Mesenchymal stem cell (in vitro differentiated cells and primary cell): ENCODE results near the gene UGT1A9.

Experiments used
- DNase-seq: peaks from one replicate; pipeline ENCODE4 v3.0.0-alpha.2; 2013
- H2AFZ ChIP-seq: one replicate; pipeline ENCODE4 v1.6.1; 2013; ENCODE audit warnings: low read depth, mild to moderate bottlenecking, control low read depth, inconsistent platforms, low read length, moderate library complexity
- H2AK5ac ChIP-seq: 2 replicates; pipeline ENCODE4 v1.6.1; 2013; ENCODE audit warnings: low read length, moderate library complexity, mild to moderate bottlenecking, inconsistent platforms; ENCODE audit not compliant: severe bottlenecking
- H2BK120ac ChIP-seq: one replicate; pipeline ENCODE4 v1.6.1; 2013; ENCODE audit warnings: low read depth, mild to moderate bottlenecking, inconsistent platforms, low read length, moderate library complexity
- H2BK12ac ChIP-seq, 2 experiments: one replicate each; pipeline ENCODE4 v1.6.1; 2013; ENCODE audit warnings: inconsistent platforms in 2 of 2, low read length in 2 of 2, mild to moderate bottlenecking in 2 of 2, moderate library complexity in 2 of 2, control low read depth in 1 of 2
- H2BK15ac ChIP-seq: one replicate; pipeline ENCODE4 v1.6.1; 2013; ENCODE audit warnings: mild to moderate bottlenecking, low read depth, inconsistent platforms; ENCODE audit not compliant: poor library complexity, severe bottlenecking
- H2BK5ac ChIP-seq: 2 replicates; pipeline ENCODE4 v1.6.1; 2013; ENCODE audit warnings: low read depth, mild to moderate bottlenecking, low read length, control low read depth, inconsistent platforms; ENCODE audit not compliant: poor library complexity, severe bottlenecking
- H3K14ac ChIP-seq, 2 experiments: one replicate each; pipeline ENCODE4 v1.6.1; 2013; ENCODE audit warnings: inconsistent platforms in 2 of 2, low read length in 2 of 2, control low read depth in 1 of 2, mild to moderate bottlenecking in 1 of 2, moderate library complexity in 1 of 2
- H3K18ac ChIP-seq, 2 experiments: one replicate each; pipeline ENCODE4 v1.6.1; 2013; ENCODE audit warnings: inconsistent platforms in 2 of 2, low read length in 2 of 2, control low read depth in 1 of 2, low read depth in 1 of 2, mild to moderate bottlenecking in 1 of 2
- H3K23ac ChIP-seq, 2 experiments: one replicate each; pipeline ENCODE4 v1.6.1; 2013; ENCODE audit warnings: inconsistent platforms in 2 of 2, low read length in 2 of 2, mild to moderate bottlenecking in 2 of 2, moderate library complexity in 2 of 2, control low read depth in 1 of 2
- H3K27ac ChIP-seq: 2 replicates; pipeline ENCODE4 v1.5.1; 2013; ENCODE audit warnings: mild to moderate bottlenecking, moderate library complexity, low read length, control low read depth, inconsistent platforms; ENCODE audit not compliant: poor library complexity, severe bottlenecking
- H3K27me3 ChIP-seq, 2 experiments: 2 replicates each; pipeline versions ENCODE4 v1.6.1 to v1.7.0; 2013; ENCODE audit warnings: low read length in 2 of 2, mild to moderate bottlenecking in 2 of 2, moderate library complexity in 2 of 2, control low read depth in 1 of 2, inconsistent platforms in 1 of 2; ENCODE audit not compliant: control insufficient read depth in 1 of 2, insufficient read depth in 1 of 2
- H3K36me3 ChIP-seq, 2 experiments: 2 replicates each; pipeline versions ENCODE4 v1.6.1 to v1.7.0; 2013; ENCODE audit warnings: low read length in 2 of 2, control low read depth in 1 of 2, inconsistent platforms in 1 of 2, low read depth in 1 of 2, mild to moderate bottlenecking in 1 of 2; ENCODE audit not compliant: insufficient read depth in 2 of 2, control insufficient read depth in 1 of 2
- H3K4ac ChIP-seq, 2 experiments: one replicate each; pipeline ENCODE4 v1.6.1; 2013; ENCODE audit warnings: inconsistent platforms in 2 of 2, low read length in 2 of 2, mild to moderate bottlenecking in 2 of 2, moderate library complexity in 2 of 2, control low read depth in 1 of 2, low read depth in 1 of 2
- H3K4me1 ChIP-seq: 2 replicates; pipeline ENCODE4 v1.6.1; 2013; ENCODE audit warnings: low read depth, low read length, control low read depth; ENCODE audit not compliant: control insufficient read depth, insufficient read depth
- H3K4me2 ChIP-seq: 2 replicates; pipeline ENCODE4 v1.6.1; 2013; ENCODE audit warnings: low read length, mild to moderate bottlenecking, inconsistent platforms; ENCODE audit not compliant: poor library complexity, severe bottlenecking
- H3K4me3 ChIP-seq, 2 experiments: 2 replicates each; pipeline versions ENCODE4 v1.5.1 to v1.7.0; 2013; ENCODE audit warnings: low read length in 2 of 2, mild to moderate bottlenecking in 2 of 2, control low read depth in 1 of 2, low read depth in 1 of 2; ENCODE audit not compliant: insufficient read depth in 1 of 2
- H3K79me1 ChIP-seq: replicated peaks from 2 replicates; pipeline ENCODE4 v1.6.1; 2013; ENCODE audit warnings: mild to moderate bottlenecking, control low read depth, low read length, inconsistent platforms; ENCODE audit not compliant: poor library complexity, severe bottlenecking
- H3K9ac ChIP-seq: 2 replicates; pipeline ENCODE4 v1.7.0; 2013; ENCODE audit warnings: mild to moderate bottlenecking, low read length, moderate library complexity
- H3K9me3 ChIP-seq: 2 replicates; pipeline ENCODE4 v1.7.0; 2013; ENCODE audit warnings: mild to moderate bottlenecking, low read length; ENCODE audit not compliant: control insufficient read depth
- H4K8ac ChIP-seq: one replicate; pipeline ENCODE4 v1.6.1; 2013; ENCODE audit warnings: inconsistent platforms, mild to moderate bottlenecking, low read length, moderate library complexity
- H4K91ac ChIP-seq: one replicate; pipeline ENCODE4 v1.6.1; 2013; ENCODE audit warnings: mild to moderate bottlenecking, low read length, inconsistent platforms
- WGBS: methylation state at CpG from one replicate; pipeline ENCODE4 v1.1.7; 2013; ENCODE audit warnings: mixed read lengths; 5-methylcytosine and 5-hydroxymethylcytosine counted together

The UGT1A9 gene

DNA sequence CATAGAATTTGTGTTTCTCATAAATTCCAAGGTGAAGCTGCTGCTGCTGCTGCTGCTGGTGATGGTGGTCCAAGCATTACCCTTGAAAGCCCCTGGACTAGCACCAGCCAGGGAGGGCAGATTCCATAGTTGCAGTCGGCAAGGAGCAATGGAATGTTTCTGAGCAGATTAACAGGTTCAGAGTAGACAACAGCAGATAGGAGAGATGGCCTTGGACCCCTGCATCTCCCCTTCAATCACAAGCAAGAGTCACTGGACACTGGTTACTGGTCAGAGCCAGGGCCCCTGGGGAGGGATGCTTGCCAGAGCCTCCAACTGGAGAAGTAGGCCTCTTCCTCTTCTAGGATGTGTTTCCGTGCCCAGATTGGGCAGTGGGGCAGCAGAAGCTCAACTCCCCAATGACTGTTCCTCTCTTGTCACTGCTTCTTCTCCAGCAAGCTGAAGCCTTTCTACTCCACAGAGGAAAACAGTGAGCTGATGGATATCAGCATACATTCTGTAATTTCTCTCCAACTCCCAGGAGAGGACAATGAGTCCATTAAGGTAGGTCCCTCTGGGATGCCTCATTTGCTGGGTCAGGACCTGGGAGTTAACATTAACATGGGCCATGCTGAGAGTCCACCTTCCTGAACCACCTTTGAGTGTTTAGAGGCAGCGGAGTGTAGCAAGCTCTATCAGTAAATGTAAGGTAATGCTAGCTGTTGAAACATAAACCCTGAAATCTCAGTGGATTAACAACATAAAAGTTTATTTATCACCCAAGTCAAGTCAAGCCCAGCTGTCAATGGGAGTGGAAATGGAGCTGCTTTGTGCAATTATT is 141.7 kb downstream of the UGT1A9 start:
- Histone ChIP-seq H3K9me3 (no peaks in the 10 kb centered on the region), H3K18ac (no peak overlapping the region), H3K79me1 (no peaks in the 10 kb centered on the region), H3K36me3 (peaks cover 0 to 3% of the 10 kb centered on the region in 2 experiments), H2BK5ac (no peak overlapping the region), H3K4ac (no peak overlapping the region), H3K9ac (no peak overlapping the region), H2BK12ac (no peak overlapping the region), H3K4me3 (no peak overlapping the region), H2AFZ (no peak overlapping the region), H3K4me2 (no peak overlapping the region), H2BK15ac (no peak overlapping the region), H3K27ac (no peak overlapping the region), H4K91ac (no peak overlapping the region), H3K27me3 (peaks cover 20 to 50% of the 10 kb centered on the region in 2 experiments), H3K14ac (no peak overlapping the region), H2AK5ac (no peak overlapping the region), H4K8ac (no peak overlapping the region), H3K23ac (no peak overlapping the region), H2BK120ac (no peak overlapping the region), H3K4me1 (peaks cover 4% of the 10 kb centered on the region)
- 72% methylated on average over 3 of the region's 3 CpGs for WGBS
- DNase-seq = no peak

DNA sequence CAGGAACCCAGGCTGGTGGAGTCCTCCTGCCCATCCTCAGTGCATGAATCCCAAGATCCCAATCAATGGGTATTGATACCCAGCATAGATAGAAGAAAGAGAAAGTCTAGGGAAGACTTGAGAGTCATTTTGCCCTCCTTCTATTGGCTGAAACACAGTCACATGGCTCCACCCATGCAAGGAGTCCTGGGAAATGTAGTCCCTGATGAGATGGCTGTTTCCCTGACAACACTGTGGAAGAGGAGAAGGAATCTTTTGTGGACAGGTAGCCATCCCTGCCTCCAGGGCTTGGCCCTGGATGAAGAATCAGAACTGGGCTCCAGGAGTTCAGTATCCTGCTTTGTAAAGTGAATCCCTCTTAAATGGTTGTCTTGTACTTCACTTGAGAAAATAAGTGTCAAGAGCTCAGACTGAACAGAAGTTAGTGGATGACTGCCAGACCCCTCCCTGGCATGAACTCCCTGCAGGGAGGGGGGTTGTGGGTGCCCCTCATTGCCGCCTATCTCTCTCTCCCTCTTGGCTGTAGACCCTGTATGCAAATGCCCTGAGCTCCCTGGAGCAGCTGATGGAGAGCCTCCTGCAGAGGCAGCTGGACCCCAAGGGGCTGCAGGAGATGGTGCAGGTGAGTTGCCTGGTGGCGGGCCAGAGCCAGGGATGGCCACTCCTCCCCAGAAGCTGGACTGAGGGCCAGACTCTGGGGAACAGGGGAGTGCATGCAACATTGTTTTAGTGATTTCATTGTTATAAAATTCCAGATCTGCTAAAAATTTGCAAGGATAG is 142.5 kb downstream of the UGT1A9 start:
- H2BK15ac ChIP-seq = no peak overlapping the region
- H2BK12ac ChIP-seq = no peak overlapping the region
- no peaks in the 10 kb centered on the region for H3K79me1 ChIP-seq
- no peak overlapping the region for H3K4me3 ChIP-seq
- H3K27ac ChIP-seq = no peak overlapping the region
- H2AFZ ChIP-seq = no peak overlapping the region
- no peak overlapping the region for H3K14ac ChIP-seq
- no peak overlapping the region for H2BK5ac ChIP-seq
- no peak overlapping the region for H3K4ac ChIP-seq
- DNase-seq = no peak
- no peak overlapping the region for H2BK120ac ChIP-seq
- no peak overlapping the region for H3K23ac ChIP-seq
- H3K27me3 ChIP-seq = peaks cover 12 to 42% of the 10 kb centered on the region in 2 experiments
- no peak overlapping the region for H3K18ac ChIP-seq
- H3K4me2 ChIP-seq = no peak overlapping the region
- peaks cover 4% of the 10 kb centered on the region for H3K4me1 ChIP-seq
- H3K36me3 ChIP-seq = peaks cover 0 to 3% of the 10 kb centered on the region in 2 experiments
- no peak overlapping the region for H4K8ac ChIP-seq
- H2AK5ac ChIP-seq = no peak overlapping the region
- no peak overlapping the region for H3K9ac ChIP-seq
- no peaks in the 10 kb centered on the region for H3K9me3 ChIP-seq
- H4K91ac ChIP-seq = no peak overlapping the region
- WGBS = 100% methylated on average over 2 of the region's 2 CpGs

DNA sequence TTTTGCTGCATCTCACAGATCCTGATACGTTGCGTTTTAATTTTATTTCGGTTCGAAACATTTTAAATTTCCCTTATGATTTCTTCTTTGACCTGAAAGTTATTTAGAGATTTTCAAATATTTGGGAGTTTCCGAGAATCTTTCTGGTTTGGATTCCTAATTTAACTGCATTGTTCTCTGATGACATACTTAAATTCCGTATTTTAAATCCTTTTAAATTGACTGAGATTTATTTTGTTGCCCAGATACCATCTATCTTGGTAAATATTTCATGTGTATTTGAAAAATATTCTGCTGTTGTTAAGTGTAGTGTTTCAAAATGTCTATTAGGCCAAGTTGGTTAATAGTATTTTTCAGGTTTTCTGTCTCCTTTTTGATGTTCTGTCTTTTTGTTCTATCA is 144.2 kb downstream of the UGT1A9 start:
- no peak overlapping the region for H2BK120ac ChIP-seq
- no peak overlapping the region for H3K14ac ChIP-seq
- H2BK12ac ChIP-seq = no peak overlapping the region
- no CpG with 5 or more reads among the region's 6 CpGs for WGBS
- peaks cover 0 to 3% of the 10 kb centered on the region in 2 experiments for H3K36me3 ChIP-seq
- no peak overlapping the region for H3K27ac ChIP-seq
- H3K9me3 ChIP-seq = no peaks in the 10 kb centered on the region
- H2BK5ac ChIP-seq = no peak overlapping the region
- H3K9ac ChIP-seq = no peak overlapping the region
- peaks cover 4% of the 10 kb centered on the region for H3K4me1 ChIP-seq
- H4K91ac ChIP-seq = no peak overlapping the region
- H3K27me3 ChIP-seq = peaks cover 6 to 39% of the 10 kb centered on the region in 2 experiments
- H3K79me1 ChIP-seq = no peaks in the 10 kb centered on the region
- H3K23ac ChIP-seq = no peak overlapping the region
- no peak overlapping the region for H3K4me2 ChIP-seq
- H3K4ac ChIP-seq = no peak overlapping the region
- H4K8ac ChIP-seq = no peak overlapping the region
- no peak overlapping the region for H3K4me3 ChIP-seq
- DNase-seq = no peak
- no peak overlapping the region for H2AK5ac ChIP-seq
- no peak overlapping the region for H2AFZ ChIP-seq
- H2BK15ac ChIP-seq = no peak overlapping the region
- no peak overlapping the region for H3K18ac ChIP-seq

DNA sequence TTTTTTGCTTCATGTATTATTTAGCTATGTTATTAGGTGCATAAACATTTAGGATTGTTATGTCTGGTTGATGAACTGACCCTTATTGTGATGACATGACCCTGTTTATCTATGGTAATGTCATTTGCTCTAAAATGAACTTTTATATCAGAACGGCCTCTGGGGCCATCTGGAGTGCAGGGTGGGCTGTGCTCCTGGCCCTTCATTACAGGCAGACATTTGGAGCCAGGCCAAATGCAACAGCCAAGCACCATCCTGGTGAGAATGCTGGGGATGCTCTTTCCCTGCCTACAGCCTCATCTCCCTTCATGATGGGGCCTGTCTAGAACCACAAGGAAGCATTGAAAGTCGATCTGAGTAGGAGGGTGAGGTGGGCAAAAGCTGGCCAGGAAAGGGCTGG is 144.6 kb downstream of the UGT1A9 start:
- H3K27ac ChIP-seq = no peak overlapping the region
- H2AK5ac ChIP-seq = no peak overlapping the region
- H3K4me1 ChIP-seq = peaks cover 4% of the 10 kb centered on the region
- H4K91ac ChIP-seq = no peak overlapping the region
- no peaks in the 10 kb centered on the region for H3K79me1 ChIP-seq
- no peak overlapping the region for H3K18ac ChIP-seq
- H2AFZ ChIP-seq = no peak overlapping the region
- no peak overlapping the region for H3K23ac ChIP-seq
- H3K4me2 ChIP-seq = no peak overlapping the region
- H3K9ac ChIP-seq = no peak overlapping the region
- no peak for DNase-seq
- H2BK120ac ChIP-seq = no peak overlapping the region
- no peak overlapping the region for H3K14ac ChIP-seq
- no peak overlapping the region for H4K8ac ChIP-seq
- no peak overlapping the region for H2BK15ac ChIP-seq
- 60% methylated on average over 2 of the region's 2 CpGs for WGBS
- peaks cover 9 to 39% of the 10 kb centered on the region in 2 experiments for H3K27me3 ChIP-seq
- no peaks in the 10 kb centered on the region for H3K9me3 ChIP-seq
- no peak overlapping the region for H2BK5ac ChIP-seq
- H3K4me3 ChIP-seq = no peak overlapping the region
- no peak overlapping the region for H3K4ac ChIP-seq
- no peak overlapping the region for H2BK12ac ChIP-seq
- H3K36me3 ChIP-seq = peaks cover 0 to 3% of the 10 kb centered on the region in 2 experiments
